ENCODE measurements around the gene OGFOD3.

GRCh38 chr17:82439829-82440365, 21.5 kb upstream of the OGFOD3 start:
- no peak for TF ChIP-seq CTCF (conservative IDR thresholded peaks at IDR 0.05; ENCODE audit: low read depth, low read length)
- TF ChIP-seq EZH2 (IDR thresholded peaks at IDR 0.05; ENCODE audit: borderline replicate concordance, low read depth, low read length, poor library complexity, severe bottlenecking): no peak

Data from A673 (cell line).